IMR-90 (cell line): Measurements from ENCODE around the gene RPS8. TPM values are rescaled to one million over a fixed set of nuclear protein-coding genes. Genes with fewer than 3 reads are reported as not detected.

Source experiments
- ATAC-seq: fragments of 200-7000 bp; cut with Tn5 transposase; 2 replicates; pipeline ENCODE4 v1.9.1; 2020; ENCODE audit warnings: low read depth, mild to moderate bottlenecking, moderate library complexity
- BruUV-seq: library from RNA; stranded (reverse); fragments of 400-500 nt; replicated peaks from 2 replicates; lab custom pipeline; 2021; lab: Mats Ljungman, UMichigan
- CTCF ChIA-PET: fragments of 300-600 bp; formaldehyde crosslinking; extraction: SDS; loops from one replicate; lab custom pipeline; 2021; ENCODE audit warnings: antibody characterized with exemption; lab: Yijun Ruan, JAX
- POLR2A ChIA-PET: fragments of 300-600 bp; sonication (Branson Sonifier 250); formaldehyde crosslinking; loops from one replicate; lab custom pipeline; 2022; ENCODE audit warnings: antibody characterized with exemption; ENCODE audit not compliant: unreplicated experiment; lab: Charles Lee
- DNase-seq: peaks from one replicate; pipeline ENCODE4 v3.0.0; 2013
- H2AFZ ChIP-seq: replicated peaks from 2 replicates; pipeline ENCODE3; 2013; ENCODE audit warnings: low read length, mild to moderate bottlenecking; ENCODE audit not compliant: poor library complexity
- H2AK5ac ChIP-seq: 2 replicates; pipeline ENCODE4 v1.6.1; 2013; ENCODE audit warnings: low read depth, low read length, inconsistent platforms
- H2AK9ac ChIP-seq: replicated peaks from 2 replicates; pipeline ENCODE3; 2013; ENCODE audit warnings: mild to moderate bottlenecking, low read depth, low read length, moderate library complexity; ENCODE audit not compliant: poor library complexity
- H2BK120ac ChIP-seq: 2 replicates; pipeline ENCODE4 v1.6.1; 2013; ENCODE audit warnings: low read depth, low read length, inconsistent platforms
- H2BK15ac ChIP-seq: 3 replicates; pipeline ENCODE4 v1.6.1; 2013; ENCODE audit warnings: low read depth, low read length, inconsistent platforms
- H2BK20ac ChIP-seq: 2 replicates; pipeline ENCODE4 v1.6.1; 2013; ENCODE audit warnings: low read depth, mild to moderate bottlenecking, inconsistent platforms, low read length, moderate library complexity
- H2BK5ac ChIP-seq: 2 replicates; pipeline ENCODE4 v1.6.1; 2013; ENCODE audit warnings: mild to moderate bottlenecking, low read depth, low read length, inconsistent platforms; ENCODE audit not compliant: poor library complexity, severe bottlenecking
- H3K14ac ChIP-seq: replicated peaks from 2 replicates; pipeline ENCODE4 v1.6.1; 2013; ENCODE audit warnings: low read depth, low read length, inconsistent platforms
- H3K18ac ChIP-seq: 2 replicates; pipeline ENCODE4 v1.6.1; 2013; ENCODE audit warnings: low read depth, low read length, control low read depth
- H3K23ac ChIP-seq: 2 replicates; pipeline ENCODE4 v1.6.1; 2013; ENCODE audit warnings: low read depth, low read length, inconsistent platforms
- H3K27ac ChIP-seq: 2 replicates; pipeline ENCODE4 v1.5.1; 2013; ENCODE audit warnings: mild to moderate bottlenecking, control low read depth, low read length; ENCODE audit not compliant: insufficient read depth
- H3K27me3 ChIP-seq: 2 replicates; pipeline ENCODE4 v1.6.1; 2013; ENCODE audit warnings: low read length; ENCODE audit not compliant: control insufficient read depth, insufficient read depth
- H3K36me3 ChIP-seq: 2 replicates; pipeline ENCODE4 v1.6.1; 2013; ENCODE audit warnings: low read length, mixed read lengths; ENCODE audit not compliant: control insufficient read depth, insufficient read depth
- H3K4ac ChIP-seq: 2 replicates; pipeline ENCODE4 v1.6.1; 2013; ENCODE audit warnings: low read depth, low read length, inconsistent platforms
- H3K4me1 ChIP-seq: 2 replicates; pipeline ENCODE4 v1.6.1; 2013; ENCODE audit warnings: low read length, mixed read lengths; ENCODE audit not compliant: control insufficient read depth, insufficient read depth
- H3K4me2 ChIP-seq: 2 replicates; pipeline ENCODE4 v1.6.1; 2013; ENCODE audit warnings: low read depth, mild to moderate bottlenecking, control low read depth, low read length, moderate library complexity
- H3K4me3 ChIP-seq: 2 replicates; pipeline ENCODE4 v1.5.1; 2013; ENCODE audit warnings: low read depth, mild to moderate bottlenecking, control low read depth, low read length, moderate library complexity; ENCODE audit not compliant: insufficient read depth
- H3K56ac ChIP-seq: 2 replicates; pipeline ENCODE4 v1.6.1; 2013; ENCODE audit warnings: low read length, inconsistent platforms; ENCODE audit not compliant: insufficient read depth; ENCODE audit errors: extremely low read depth
- H3K79me1 ChIP-seq, 2 experiments: 2 replicates each; pipeline ENCODE4 v1.6.1; 2013; ENCODE audit warnings: low read length in 2 of 2, inconsistent platforms in 1 of 2, low read depth in 1 of 2
- H3K9ac ChIP-seq: 2 replicates; pipeline ENCODE4 v1.6.1; 2013; ENCODE audit warnings: low read depth, low read length, control low read depth
- H3K9me1 ChIP-seq: 2 replicates; pipeline ENCODE4 v1.6.1; 2013; ENCODE audit warnings: low read length, inconsistent platforms; ENCODE audit not compliant: insufficient read depth
- H3K9me3 ChIP-seq: 2 replicates; pipeline ENCODE4 v1.6.1; 2013; ENCODE audit warnings: low read length; ENCODE audit not compliant: control insufficient read depth, insufficient read depth
- H4K20me1 ChIP-seq: 2 replicates; pipeline ENCODE4 v1.6.1; 2013; ENCODE audit warnings: low read length, inconsistent platforms; ENCODE audit not compliant: insufficient read depth
- H4K5ac ChIP-seq: 2 replicates; pipeline ENCODE4 v1.6.1; 2013; ENCODE audit warnings: mild to moderate bottlenecking, low read depth, low read length, control low read depth
- H4K8ac ChIP-seq, 2 experiments: 2 replicates each; pipeline ENCODE4 v1.6.1; 2013; ENCODE audit warnings: low read depth in 2 of 2, low read length in 2 of 2, control low read depth in 1 of 2, inconsistent platforms in 1 of 2
- H4K91ac ChIP-seq: 2 replicates; pipeline ENCODE4 v1.6.1; 2013; ENCODE audit warnings: low read depth, low read length, inconsistent platforms; ENCODE audit not compliant: insufficient read depth
- RCOR1 ChIP-seq: IDR thresholded peaks from 2 replicates; pipeline ENCODE4 v1.6.1; 2012; ENCODE audit warnings: mild to moderate bottlenecking, low read length, improper control_type of control experiment; ENCODE audit not compliant: insufficient replicate concordance
- WGBS, 2 experiments: methylation state at CpG; one replicate each; pipeline versions ENCODE4 v1.1.5 to v1.1.7; 2013; ENCODE audit warnings: missing lambda C conversion rate in 2 of 2; ENCODE audit not compliant: insufficient read length in 1 of 2; ENCODE audit errors: extremely low coverage in 2 of 2; 5-methylcytosine and 5-hydroxymethylcytosine counted together
- dilution Hi-C: fragments of 300-500 bp; cut with HindIII; formaldehyde crosslinking; loops from one replicate; pipeline ENCODE4 v1.14.3; 2018; ENCODE audit warnings: low sequenced_read_pairs; ENCODE audit not compliant: unreplicated experiment
- in situ Hi-C: fragments of 300-500 bp; cut with MboI; formaldehyde crosslinking; loops from 3 replicates; pipeline ENCODE4 v1.14.3; 2019; ENCODE audit warnings: low sequenced_read_pairs, inconsistent platforms, mixed read lengths
- intact Hi-C: fragments of 100-400 bp; cut with micrococcal nuclease; formaldehyde crosslinking; loops from 2 replicates; pipeline ENCODE4 v1.10.0; 2022
- polyA plus RNA-seq, 3 experiments: library from polyadenylated mRNA; depleted of rRNA; stranded (reverse); fragments of >200 nt; gene quantifications; 2 replicates each; pipeline ENCODE4 v1.2.3, GENCODE V29; 2012; ENCODE audit warnings: low replicate concordance in 1 of 3
- total RNA-seq: library from RNA; depleted of rRNA; stranded (reverse); fragments of >200 nt; gene quantifications from 2 replicates; pipeline ENCODE4 v1.2.3, GENCODE V29; 2012

Gene RPS8
- total and polyA plus RNA-seq, 2 of the 4 experiments (the other 2 are of a cell fraction) = 2,171 to 2,255 TPM

GRCh38 chr1:44817307-44817706 lies 42.0 kb downstream of the RPS8 start:
- Histone ChIP-seq H3K27me3 (no peaks in the 10 kb centered on the region), H3K79me1 (peaks cover 2 to 15% of the 10 kb centered on the region in 2 experiments; a peak in 2 of 4 replicates), H4K20me1 (peaks cover 8% of the 10 kb centered on the region; the same call in 1 of the 2 replicates), H3K56ac (no peak overlapping the region), H2BK20ac (no peak overlapping the region), H2AK5ac (no peak overlapping the region), H3K4me2 (no peak overlapping the region), H4K91ac (no peak overlapping the region; the same call in 1 of the 2 replicates), H3K9me3 (no peaks in the 10 kb centered on the region), H2AFZ (no peak overlapping the region), H3K9ac (no peak overlapping the region), H3K9me1 (peaks cover 3% of the 10 kb centered on the region; the same call in 1 of the 2 replicates), H3K27ac (no peak overlapping the region), H3K36me3 (no peaks in the 10 kb centered on the region), H3K18ac (no peak overlapping the region), H3K4me3 (no peak overlapping the region), H3K23ac (no peak overlapping the region), H2BK120ac (no peak overlapping the region), H3K4ac (no peak overlapping the region), H3K4me1 (peaks cover 12% of the 10 kb centered on the region), H4K8ac (no peak overlapping the region), H4K5ac (no peak overlapping the region), H2BK15ac (no peak overlapping the region; the same call in 2 of the 3 replicates), H2AK9ac (no peak overlapping the region), H3K14ac (no peak overlapping the region), H2BK5ac (no peak overlapping the region)
- ChIA-PET POLR2A (interaction anchor here (0.6 to 3.2 kb wide), 2 partner anchors 9 to 86 kb away, joined by 5 to 30 read pairs; partner anchors contain the start of genes BTBD19 and DYNLT4), CTCF (no interaction called here)
- in situ Hi-C loops (no loop called here), dilution Hi-C loops (no loop called here), intact Hi-C loops (no loop called here)
- ATAC-seq (no peak), DNase-seq (no peak)
- no TSS peak for BruUV-seq
- WGBS, 2 experiments = 89% methylated on average over 1 of the region's 2 CpGs; no CpG with 5 or more reads in 1 of the 2 experiments
- TF ChIP-seq RCOR1 = no peak
